Adrenal gland (tissue), 5 donors: ENCODE data around the gene IL6.

Experiments used
- POLR2A ChIP-seq, 2 donors: fragments of 450-650 bp; IDR thresholded peaks; one replicate each; pipeline ENCODE4 v1.6.1; 2017; ENCODE audit warnings: antibody characterized with exemption in 2 of 2, mild to moderate bottlenecking in 2 of 2, moderate library complexity in 1 of 2
- TF ChIP-seq, protein P1 (sequence below), 6 experiments: fragments of 450-650 bp in 4 of 6; fragments of 200-600 bp in 2 of 6; sonication (generic) in 1 of 6; IDR thresholded peaks; 1 replicate in 5 of 6; 2 replicates in 1 of 6; pipeline versions ENCODE4 v1.5.1 to v1.8.0; 2016 to 2021; ENCODE audit warnings: antibody characterized with exemption in 6 of 6, mild to moderate bottlenecking in 2 of 6, moderate library complexity in 1 of 6
- donor health status: DM: no; HTN: no; CAD: no.

DNA sequence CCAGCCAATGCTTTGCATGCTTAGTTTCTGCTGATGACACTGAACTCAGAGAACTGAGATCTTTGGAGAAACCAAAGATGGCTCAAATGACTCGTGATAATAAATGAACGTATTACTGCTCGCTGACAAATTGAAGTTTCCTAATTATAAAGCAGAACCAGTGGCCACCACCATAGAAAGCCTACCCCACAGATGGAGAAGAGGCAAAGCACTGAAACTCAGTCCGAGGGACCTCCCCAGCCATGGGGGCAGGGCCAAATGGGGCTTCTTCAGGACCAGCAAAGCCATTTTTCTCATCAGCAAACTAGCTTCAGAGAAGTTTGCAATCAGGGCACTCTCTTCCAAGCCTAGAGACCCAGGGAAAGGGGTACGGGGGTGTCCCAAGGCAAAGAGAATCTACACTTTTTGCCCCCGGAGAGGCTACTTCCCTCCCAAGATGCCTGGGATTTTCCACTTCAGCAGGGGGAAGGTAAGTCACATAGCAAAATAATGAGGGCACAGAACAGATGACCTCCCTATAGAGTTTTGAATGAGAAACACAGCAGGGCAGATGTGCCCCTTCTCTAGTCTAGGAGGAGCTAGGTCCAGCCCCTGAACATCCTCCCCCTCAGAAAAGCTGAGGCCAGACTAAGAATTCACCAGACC lies 4.3 kb upstream of the IL6 start:
- TF ChIP-seq, protein P1, sequence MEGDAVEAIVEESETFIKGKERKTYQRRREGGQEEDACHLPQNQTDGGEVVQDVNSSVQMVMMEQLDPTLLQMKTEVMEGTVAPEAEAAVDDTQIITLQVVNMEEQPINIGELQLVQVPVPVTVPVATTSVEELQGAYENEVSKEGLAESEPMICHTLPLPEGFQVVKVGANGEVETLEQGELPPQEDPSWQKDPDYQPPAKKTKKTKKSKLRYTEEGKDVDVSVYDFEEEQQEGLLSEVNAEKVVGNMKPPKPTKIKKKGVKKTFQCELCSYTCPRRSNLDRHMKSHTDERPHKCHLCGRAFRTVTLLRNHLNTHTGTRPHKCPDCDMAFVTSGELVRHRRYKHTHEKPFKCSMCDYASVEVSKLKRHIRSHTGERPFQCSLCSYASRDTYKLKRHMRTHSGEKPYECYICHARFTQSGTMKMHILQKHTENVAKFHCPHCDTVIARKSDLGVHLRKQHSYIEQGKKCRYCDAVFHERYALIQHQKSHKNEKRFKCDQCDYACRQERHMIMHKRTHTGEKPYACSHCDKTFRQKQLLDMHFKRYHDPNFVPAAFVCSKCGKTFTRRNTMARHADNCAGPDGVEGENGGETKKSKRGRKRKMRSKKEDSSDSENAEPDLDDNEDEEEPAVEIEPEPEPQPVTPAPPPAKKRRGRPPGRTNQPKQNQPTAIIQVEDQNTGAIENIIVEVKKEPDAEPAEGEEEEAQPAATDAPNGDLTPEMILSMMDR (IDR thresholded peaks at IDR 0.05), result no peak
- no peak for TF ChIP-seq POLR2A (IDR thresholded peaks at IDR 0.05)
